ENCODE results near the gene IRS2. TPM values are rescaled to one million over a fixed set of nuclear protein-coding genes. Genes with fewer than 3 reads are reported as not detected.

IRS2 gene
- total RNA-seq, 2 experiments from 2014 or later, result 0.63 to 2.7 TPM

DNA sequence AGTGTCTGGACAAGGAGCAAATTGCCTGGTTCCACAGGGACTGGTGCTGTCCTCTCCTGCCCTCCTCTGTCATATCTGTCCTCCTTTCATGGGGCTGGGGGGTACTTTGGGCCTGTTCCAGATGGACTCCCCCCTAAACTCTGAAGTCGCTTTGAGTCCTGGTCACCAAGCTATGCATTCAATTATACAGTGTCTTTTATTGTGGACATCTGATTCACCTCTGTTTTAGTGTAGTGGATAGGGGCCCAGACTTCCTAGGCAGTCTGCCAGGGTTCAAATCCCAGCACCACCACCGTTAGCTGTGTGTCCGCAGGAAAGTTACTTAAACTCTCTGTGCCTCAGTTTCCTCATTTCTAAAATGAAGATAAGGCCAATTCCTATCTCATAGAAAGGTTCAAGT lies 21.0 kb upstream of the IRS2 start:
- DNase-seq (ENCODE audit: low spot score), result no peak
- Histone ChIP-seq H3K4me3 (ENCODE audit: low read depth, low read length, poor library complexity, severe bottlenecking) (no peak overlapping the region), H2AFZ (ENCODE audit: low read length) (no peak overlapping the region), H3K36me3 (ENCODE audit: insufficient read depth, low read length) (no peaks in the 10 kb centered on the region), H3K4me2 (ENCODE audit: low read length) (no peak overlapping the region), H3K4me1 (ENCODE audit: insufficient read depth, low read length, poor library complexity, severe bottlenecking) (no peaks in the 10 kb centered on the region), H4K20me1 (ENCODE audit: insufficient read depth, low read length) (no peaks in the 10 kb centered on the region), H3K27ac (ENCODE audit: low read depth, low read length, poor library complexity, severe bottlenecking) (no peak overlapping the region), H3K79me2 (ENCODE audit: insufficient read depth, low read depth, low read length) (no peaks in the 10 kb centered on the region), H3K9me2 (ENCODE audit: insufficient read depth, low read length) (no peaks in the 10 kb centered on the region), H3K9me3 (ENCODE audit: low read length) (no peaks in the 10 kb centered on the region)
- TF ChIP-seq EZH2phosphoT487 (IDR thresholded peaks at IDR 0.05; ENCODE audit: borderline replicate concordance, low read depth, low read length), result no peak
- TF ChIP-seq, protein P1, sequence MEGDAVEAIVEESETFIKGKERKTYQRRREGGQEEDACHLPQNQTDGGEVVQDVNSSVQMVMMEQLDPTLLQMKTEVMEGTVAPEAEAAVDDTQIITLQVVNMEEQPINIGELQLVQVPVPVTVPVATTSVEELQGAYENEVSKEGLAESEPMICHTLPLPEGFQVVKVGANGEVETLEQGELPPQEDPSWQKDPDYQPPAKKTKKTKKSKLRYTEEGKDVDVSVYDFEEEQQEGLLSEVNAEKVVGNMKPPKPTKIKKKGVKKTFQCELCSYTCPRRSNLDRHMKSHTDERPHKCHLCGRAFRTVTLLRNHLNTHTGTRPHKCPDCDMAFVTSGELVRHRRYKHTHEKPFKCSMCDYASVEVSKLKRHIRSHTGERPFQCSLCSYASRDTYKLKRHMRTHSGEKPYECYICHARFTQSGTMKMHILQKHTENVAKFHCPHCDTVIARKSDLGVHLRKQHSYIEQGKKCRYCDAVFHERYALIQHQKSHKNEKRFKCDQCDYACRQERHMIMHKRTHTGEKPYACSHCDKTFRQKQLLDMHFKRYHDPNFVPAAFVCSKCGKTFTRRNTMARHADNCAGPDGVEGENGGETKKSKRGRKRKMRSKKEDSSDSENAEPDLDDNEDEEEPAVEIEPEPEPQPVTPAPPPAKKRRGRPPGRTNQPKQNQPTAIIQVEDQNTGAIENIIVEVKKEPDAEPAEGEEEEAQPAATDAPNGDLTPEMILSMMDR (conservative IDR thresholded peaks at IDR 0.05; ENCODE audit: low read length), result no peak
- BruUV-seq (replicated peaks), result no TSS peak
- ChIA-PET POLR2A (no interaction called here), CTCF (ENCODE audit: unreplicated experiment) (no interaction called here)
- intact Hi-C loops (cut with micrococcal nuclease; ENCODE audit: unreplicated experiment), result no loop called here

DNA sequence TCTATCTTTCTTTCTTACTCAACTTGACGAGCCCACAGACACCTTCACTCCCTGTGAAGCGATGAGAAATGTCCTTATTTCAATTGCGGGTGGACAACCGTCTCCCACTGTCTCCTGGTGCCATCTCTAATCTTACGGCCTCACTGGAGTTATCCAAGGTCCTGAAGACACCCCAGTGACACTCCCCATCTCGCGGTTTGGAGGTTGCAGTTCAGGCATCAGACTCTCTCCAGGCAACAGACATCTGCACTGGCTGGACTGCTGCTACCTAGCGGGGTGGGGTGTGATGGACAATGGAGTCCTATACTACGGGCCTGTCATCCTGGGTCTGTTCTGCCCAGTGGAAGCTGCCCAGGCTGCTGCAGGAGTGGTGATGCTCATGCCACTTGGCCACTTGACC lies 18.3 kb upstream of the IRS2 start:
- no peak overlapping the region for H3K4me2 ChIP-seq (ENCODE audit: low read length)
- H3K4me3 ChIP-seq (ENCODE audit: low read depth, low read length, poor library complexity, severe bottlenecking), result no peak overlapping the region
- H3K4me1 ChIP-seq (ENCODE audit: insufficient read depth, low read length, poor library complexity, severe bottlenecking), result no peaks in the 10 kb centered on the region
- CTCF ChIA-PET (ENCODE audit: unreplicated experiment), result no interaction called here
- DNase-seq (ENCODE audit: low spot score), result no peak
- no peaks in the 10 kb centered on the region for H4K20me1 ChIP-seq (ENCODE audit: insufficient read depth, low read length)
- BruUV-seq (replicated peaks), result no TSS peak
- POLR2A ChIA-PET, result no interaction called here
- intact Hi-C loops (cut with micrococcal nuclease; ENCODE audit: unreplicated experiment), result no loop called here
- H3K79me2 ChIP-seq (ENCODE audit: insufficient read depth, low read depth, low read length), result no peaks in the 10 kb centered on the region
- H3K27ac ChIP-seq (ENCODE audit: low read depth, low read length, poor library complexity, severe bottlenecking), result no peak overlapping the region
- H3K9me2 ChIP-seq (ENCODE audit: insufficient read depth, low read length), result no peaks in the 10 kb centered on the region
- no peak for TF ChIP-seq EZH2phosphoT487 (IDR thresholded peaks at IDR 0.05; ENCODE audit: borderline replicate concordance, low read depth, low read length)
- TF ChIP-seq, protein P1 (conservative IDR thresholded peaks at IDR 0.05; ENCODE audit: low read length), result no peak
- no peaks in the 10 kb centered on the region for H3K36me3 ChIP-seq (ENCODE audit: insufficient read depth, low read length)
- H3K9me3 ChIP-seq (ENCODE audit: low read length), result no peaks in the 10 kb centered on the region
- no peak overlapping the region for H2AFZ ChIP-seq (ENCODE audit: low read length)

DNA sequence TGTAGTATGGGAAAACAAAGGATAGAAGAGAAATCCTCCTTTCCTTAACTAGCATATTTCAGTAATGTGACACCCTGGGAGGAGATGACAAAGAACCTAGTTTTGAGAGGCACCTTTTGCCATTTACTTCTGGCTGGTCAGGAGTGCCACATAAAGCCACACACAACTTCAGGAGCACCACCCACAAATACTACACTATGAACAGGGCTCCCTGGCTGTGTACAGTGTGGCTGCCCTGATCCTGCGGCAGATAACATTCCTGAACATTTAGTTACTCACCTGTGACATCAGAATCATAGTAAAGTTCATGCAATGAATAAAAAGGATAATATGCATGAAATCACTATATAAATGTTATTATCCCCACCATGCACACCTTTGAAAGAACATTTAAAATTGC lies 17.4 kb upstream of the IRS2 start:
- DNase-seq (ENCODE audit: low spot score), result no peak
- intact Hi-C loops (cut with micrococcal nuclease; ENCODE audit: unreplicated experiment), result no loop called here
- Histone ChIP-seq H3K27ac (ENCODE audit: low read depth, low read length, poor library complexity, severe bottlenecking) (no peak overlapping the region), H3K9me2 (ENCODE audit: insufficient read depth, low read length) (no peaks in the 10 kb centered on the region), H3K4me2 (ENCODE audit: low read length) (no peak overlapping the region), H4K20me1 (ENCODE audit: insufficient read depth, low read length) (no peaks in the 10 kb centered on the region), H3K79me2 (ENCODE audit: insufficient read depth, low read depth, low read length) (no peaks in the 10 kb centered on the region), H2AFZ (ENCODE audit: low read length) (no peak overlapping the region), H3K4me1 (ENCODE audit: insufficient read depth, low read length, poor library complexity, severe bottlenecking) (no peaks in the 10 kb centered on the region), H3K4me3 (ENCODE audit: low read depth, low read length, poor library complexity, severe bottlenecking) (no peak overlapping the region), H3K9me3 (ENCODE audit: low read length) (no peaks in the 10 kb centered on the region), H3K36me3 (ENCODE audit: insufficient read depth, low read length) (no peaks in the 10 kb centered on the region)
- ChIA-PET POLR2A (no interaction called here), CTCF (ENCODE audit: unreplicated experiment) (no interaction called here)
- no peak for TF ChIP-seq EZH2phosphoT487 (IDR thresholded peaks at IDR 0.05; ENCODE audit: borderline replicate concordance, low read depth, low read length)
- TF ChIP-seq, protein P1 (conservative IDR thresholded peaks at IDR 0.05; ENCODE audit: low read length), result no peak
- no TSS peak for BruUV-seq (replicated peaks)

All from OCI-LY7 (cell line).